ACHN (cell line): ENCODE measurements around the gene LTBP1.

Experiments
- DNase-seq: peaks from one replicate; pipeline ENCODE4 v3.0.0-alpha.2; 2015
- in situ Hi-C: cut with HindIII; loops from 2 replicates; pipeline ENCODE4 v1.10.0; 2017; ENCODE audit warnings: low sequenced_read_pairs, low pct_ligation_motif_present, low pct_unique_long_range_greater_than_20kb

LTBP1 gene

GRCh38 chr2:33317369-33318007, 370.7 kb downstream of the LTBP1 start:
- no peak for DNase-seq
- in situ Hi-C loops, result no loop called here

DNA sequence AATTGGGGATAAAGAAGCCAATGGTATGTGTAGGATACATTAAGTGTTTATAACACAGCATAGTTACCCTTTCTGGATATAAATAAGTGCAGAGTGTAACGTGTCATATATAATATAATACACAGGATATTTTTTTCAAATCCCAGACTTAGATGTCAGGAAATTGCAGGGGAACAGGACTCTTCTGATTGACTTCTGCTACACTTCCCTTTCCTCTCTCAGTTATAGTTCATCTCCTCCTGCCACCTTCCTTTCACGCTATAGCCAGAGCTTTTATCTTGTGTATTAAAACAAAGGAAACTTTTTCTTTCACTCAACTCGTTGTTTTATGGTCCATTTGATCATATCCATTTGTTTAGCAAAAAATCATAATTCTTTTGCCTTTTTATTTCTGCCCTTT, 371.7 kb downstream of the LTBP1 start:
- DNase-seq, result no peak
- in situ Hi-C loops, result no loop called here

- in situ Hi-C loops, result no loop called here
These were observed 373.8 kb downstream of the LTBP1 start for GRCh38 chr2:33320573-33320972.

GRCh38 chr2:33321236-33321771, 374.6 kb downstream of the LTBP1 start:
- in situ Hi-C loops, result no loop called here
- DNase-seq, result no peak

More at GRCh38 chr2:33320573-33320972, 373.8 kb downstream of the LTBP1 start:
- DNase-seq, result no peak

DNA sequence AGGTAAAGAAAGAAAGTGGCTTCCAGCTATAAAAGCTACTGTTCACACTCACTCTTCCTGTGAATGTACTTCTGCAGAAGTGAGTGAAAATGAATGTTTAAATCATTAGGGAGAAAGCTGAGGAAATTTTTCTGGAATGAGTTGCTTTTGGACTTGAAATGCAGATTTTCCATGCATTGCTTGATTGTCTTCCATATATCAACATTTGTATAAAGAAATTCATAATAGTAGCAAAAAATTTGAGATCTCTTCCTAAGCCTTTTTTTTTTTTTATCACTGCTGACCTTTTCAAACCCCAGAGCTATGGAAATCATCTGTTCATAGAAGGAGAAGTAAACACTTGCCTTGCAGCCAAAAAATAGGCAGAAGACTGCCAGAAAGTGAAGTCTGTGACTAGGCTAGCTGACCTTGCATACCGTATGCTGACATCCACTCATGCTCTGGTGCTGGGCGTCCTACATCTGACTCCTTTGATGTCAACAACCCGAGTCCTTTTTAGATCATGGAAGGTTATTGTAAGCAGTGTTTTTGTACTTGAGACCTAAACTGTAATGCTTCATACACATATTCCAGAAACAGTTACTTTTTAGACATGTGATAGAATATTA, 375.2 kb downstream of the LTBP1 start:
- in situ Hi-C loops, result no loop called here
- DNase-seq, result no peak

DNA sequence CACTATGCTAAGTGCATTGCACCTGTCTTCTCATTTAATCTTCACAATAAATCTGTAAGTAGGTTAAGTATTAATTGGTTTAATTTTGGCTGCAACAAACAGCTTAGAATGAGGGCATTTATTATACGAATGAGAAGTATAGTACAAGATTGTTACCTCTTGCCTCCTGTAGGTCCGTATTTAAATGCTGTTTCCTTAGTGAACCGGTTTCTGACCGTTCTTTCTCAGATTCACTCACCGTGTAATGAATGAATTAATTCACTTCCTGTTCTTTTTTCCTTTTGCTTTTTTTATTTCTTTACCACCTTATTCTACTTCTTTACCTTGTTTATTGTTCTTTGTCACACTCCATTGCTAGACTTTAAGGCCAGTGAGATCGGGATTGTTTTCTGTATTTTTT, 375.9 kb downstream of the LTBP1 start:
- no peak for DNase-seq
- in situ Hi-C loops, result no loop called here

GRCh38 chr2:33323957-33324356, 377.2 kb downstream of the LTBP1 start:
- no peak for DNase-seq
- in situ Hi-C loops, result no loop called here

- DNase-seq, result no peak
- in situ Hi-C loops, result no loop called here
These were observed 379.3 kb downstream of the LTBP1 start for GRCh38 chr2:33326100-33326499.

- no peak for DNase-seq
- in situ Hi-C loops, result no loop called here
These were observed 386.7 kb downstream of the LTBP1 start for GRCh38 chr2:33333433-33333832.

DNA sequence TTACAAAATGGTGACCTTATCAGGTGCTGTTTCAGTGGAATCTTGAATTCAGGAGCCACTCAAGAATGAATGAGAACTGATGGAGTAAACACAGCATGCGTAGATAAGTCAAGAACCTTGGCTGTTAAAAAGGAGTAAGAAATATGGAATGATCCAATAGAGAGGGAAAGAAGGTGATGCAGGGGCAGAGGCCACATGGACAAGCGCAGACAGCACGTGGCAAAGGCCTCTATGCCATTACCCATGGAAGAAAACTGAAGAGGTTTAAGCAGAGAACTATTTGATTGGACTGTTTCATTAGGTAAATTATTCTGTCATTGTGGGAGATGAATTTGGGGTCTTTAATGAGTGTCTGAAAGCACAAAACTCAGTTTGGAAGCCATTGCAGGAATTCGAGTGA, 387.3 kb downstream of the LTBP1 start:
- in situ Hi-C loops, result no loop called here
- no peak for DNase-seq

GRCh38 chr2:33335516-33335915, 388.8 kb downstream of the LTBP1 start:
- in situ Hi-C loops, result no loop called here
- DNase-seq, result no peak

GRCh38 chr2:33336036-33336625, 389.4 kb downstream of the LTBP1 start:
- DNase-seq, result no peak
- in situ Hi-C loops, result no loop called here

DNA sequence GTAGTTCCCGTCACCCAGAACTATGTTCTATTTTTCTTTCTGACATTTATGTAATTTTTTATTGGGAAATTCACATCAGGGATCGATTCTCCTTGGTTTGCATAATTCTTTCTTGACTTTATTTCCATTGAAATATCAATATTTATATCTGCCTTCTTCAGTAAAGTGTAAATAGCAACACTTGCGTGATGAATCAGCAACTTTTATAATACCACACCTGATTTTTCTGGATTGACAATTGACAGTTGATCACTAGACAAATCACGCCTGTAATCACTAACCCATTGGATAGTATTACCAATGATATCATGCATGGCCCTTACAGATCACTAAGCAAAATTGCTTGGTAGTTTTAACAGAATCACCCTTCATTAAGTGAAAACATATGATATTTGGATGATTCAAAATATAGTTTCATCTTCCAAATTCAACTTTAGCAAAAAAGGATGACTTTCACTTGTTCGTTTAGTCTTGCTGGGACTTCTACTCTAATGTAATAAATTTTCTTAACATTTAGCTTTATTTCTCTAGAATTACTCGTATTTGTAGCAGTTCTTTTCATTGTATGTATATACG, 390.7 kb downstream of the LTBP1 start:
- in situ Hi-C loops, result no loop called here

GRCh38 chr2:33337981-33338380, 391.2 kb downstream of the LTBP1 start:
- no peak for DNase-seq
- in situ Hi-C loops, result no loop called here

More for the DNA sequence above, 390.7 kb downstream of the LTBP1 start:
- no peak for DNase-seq

DNA sequence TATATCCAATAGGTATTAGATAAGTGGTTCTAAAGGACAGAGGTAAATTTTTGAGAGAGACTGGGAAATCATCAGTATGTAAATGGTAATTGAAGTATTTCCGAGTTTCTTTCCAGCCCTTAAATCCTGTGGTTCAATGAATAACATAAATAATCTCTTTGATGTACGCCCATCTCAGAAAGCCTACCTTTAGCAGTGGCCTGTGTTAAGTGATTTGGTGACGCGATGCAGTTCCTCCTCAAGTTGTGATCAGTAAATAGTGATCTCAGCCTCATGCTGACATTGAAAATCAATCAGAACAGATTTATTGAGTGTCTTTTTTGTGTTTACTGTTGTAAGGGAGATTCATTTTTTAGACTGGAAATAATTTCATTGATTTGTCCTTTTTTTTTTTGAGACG, 392.5 kb downstream of the LTBP1 start:
- DNase-seq, result no peak
- in situ Hi-C loops, result no loop called here

GRCh38 chr2:33340280-33340679, 393.5 kb downstream of the LTBP1 start:
- in situ Hi-C loops, result no loop called here
- DNase-seq, result no peak

DNA sequence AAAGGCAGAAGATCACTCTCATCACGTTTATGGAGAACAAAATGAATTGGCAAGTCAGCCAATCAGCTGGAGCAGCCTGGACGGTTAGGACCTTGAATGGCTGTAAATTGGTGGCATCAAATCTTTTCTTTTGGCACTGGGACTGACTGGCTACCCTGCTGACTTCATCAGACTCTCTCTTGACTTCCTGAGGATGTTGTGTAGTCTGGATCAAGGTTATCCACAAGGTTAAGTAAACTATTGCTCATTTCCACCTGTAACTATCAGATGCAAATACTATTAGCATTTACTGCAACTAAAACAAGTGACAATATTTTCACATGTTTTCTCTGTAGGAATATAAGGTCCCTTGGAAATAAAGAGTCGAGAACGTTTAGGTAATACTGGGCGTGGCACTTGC, 395.4 kb downstream of the LTBP1 start:
- in situ Hi-C loops, result no loop called here

DNA sequence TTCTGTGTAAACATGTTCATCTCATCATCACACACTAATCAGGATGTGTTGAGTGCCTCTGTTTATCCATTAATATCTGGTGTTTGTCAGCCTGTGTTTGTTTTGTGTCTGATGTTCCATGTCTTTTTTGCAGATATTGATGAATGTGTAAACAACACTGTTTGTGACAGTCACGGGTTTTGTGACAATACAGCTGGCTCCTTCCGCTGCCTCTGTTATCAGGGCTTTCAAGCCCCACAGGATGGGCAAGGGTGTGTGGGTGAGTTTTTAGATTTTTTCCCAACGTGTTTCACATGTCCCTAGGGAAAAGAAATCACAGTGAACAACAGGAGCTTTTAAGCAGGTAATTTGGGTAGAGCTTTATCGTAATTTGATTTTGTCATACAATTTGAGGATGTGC, 396.0 kb downstream of the LTBP1 start:
- DNase-seq, result no peak

More for the DNA sequence above, 395.4 kb downstream of the LTBP1 start:
- DNase-seq, result no peak

GRCh38 chr2:33343387-33343895, 396.7 kb downstream of the LTBP1 start:
- no peak for DNase-seq
- in situ Hi-C loops, result no loop called here

More for the DNA sequence above, 396.0 kb downstream of the LTBP1 start:
- in situ Hi-C loops, result no loop called here
